H1 (cell line): ENCODE measurements around the gene KBTBD2. TPM values are rescaled to one million over a fixed set of nuclear protein-coding genes. Genes with fewer than 3 reads are reported as not detected.
"Not testable (repeated sequence)": the region's sequence is repeated elsewhere in the genome, so short reads cannot be mapped to it uniquely, and the experiment has no call there.

Source experiments
- CTCF ChIA-PET: fragments of 300-600 bp; sonication (Branson Sonifier 250); formaldehyde crosslinking; loops from one replicate; lab custom pipeline; 2021; ENCODE audit not compliant: partially characterized antibody; lab: Charles Lee
- POLR2A ChIA-PET: fragments of 300-600 bp; sonication (Branson Sonifier 250); formaldehyde crosslinking; loops from one replicate; lab custom pipeline; 2021; ENCODE audit warnings: inconsistent platforms; ENCODE audit not compliant: partially characterized antibody; lab: Charles Lee
- DNase-seq, 2 experiments: peaks; one replicate each; pipeline versions ENCODE4 v3.0.0 to v3.0.0-alpha.2; 2010 to 2022; ENCODE audit warnings: low spot score in 2 of 2, low read depth in 1 of 2, mixed read lengths in 1 of 2
- FAIRE-seq: peaks from 2 replicates; lab custom pipeline; 2011; peaks lifted over from hg19 to GRCh38; lab: Jason Lieb, UNC
- H2AFZ ChIP-seq: 2 replicates; pipeline ENCODE4 v1.8.1; 2012; ENCODE audit warnings: low read length, inconsistent platforms
- H2AK5ac ChIP-seq: 2 replicates; pipeline ENCODE4 v1.6.1; 2013; ENCODE audit warnings: low read depth, low read length
- H2BK120ac ChIP-seq: replicated peaks from 2 replicates; pipeline ENCODE3; 2013; ENCODE audit warnings: low read depth, low read length, inconsistent platforms
- H2BK12ac ChIP-seq: 2 replicates; pipeline ENCODE4 v1.6.1; 2013; ENCODE audit warnings: low read depth, low read length
- H2BK15ac ChIP-seq: 2 replicates; pipeline ENCODE4 v1.6.1; 2013; ENCODE audit warnings: low read length
- H2BK20ac ChIP-seq: 2 replicates; pipeline ENCODE4 v1.6.1; 2013; ENCODE audit warnings: low read length
- H2BK5ac ChIP-seq: 2 replicates; pipeline ENCODE4 v1.6.1; 2013; ENCODE audit warnings: low read depth, low read length
- H3K14ac ChIP-seq: 2 replicates; pipeline ENCODE4 v1.6.1; 2013; ENCODE audit warnings: inconsistent platforms; ENCODE audit not compliant: insufficient read length
- H3K18ac ChIP-seq: 2 replicates; pipeline ENCODE4 v1.6.1; 2013; ENCODE audit warnings: low read length; ENCODE audit errors: extremely low read depth
- H3K23ac ChIP-seq: 2 replicates; pipeline ENCODE4 v1.6.1; 2013; ENCODE audit warnings: inconsistent platforms; ENCODE audit not compliant: insufficient read length
- H3K23me2 ChIP-seq: 2 replicates; pipeline ENCODE4 v1.6.1; 2013; ENCODE audit warnings: low read depth, low read length
- H3K27ac ChIP-seq: 2 replicates; pipeline ENCODE4 v1.6.1; 2011; ENCODE audit warnings: low read depth, low read length, inconsistent platforms
- H3K27me3 ChIP-seq, 4 experiments: replicated peaks in 1 of 4; 1 replicate in 1 of 4; 2 replicates in 3 of 4; pipeline versions ENCODE4 v1.6.1 to v1.8.1; 2011 to 2013; ENCODE audit warnings: low read length in 3 of 4, mild to moderate bottlenecking in 3 of 4, inconsistent platforms in 2 of 4, mixed read lengths in 2 of 4, moderate library complexity in 1 of 4; ENCODE audit not compliant: control insufficient read depth in 3 of 4, insufficient read depth in 3 of 4; ENCODE audit errors: extremely low read depth in 1 of 4
- H3K36me3 ChIP-seq, 4 experiments: 2 replicates each; pipeline versions ENCODE4 v1.6.1 to v1.8.1; 2011 to 2013; ENCODE audit warnings: mild to moderate bottlenecking in 4 of 4, low read length in 3 of 4, moderate library complexity in 2 of 4, control low read depth in 1 of 4, inconsistent platforms in 1 of 4; ENCODE audit not compliant: insufficient read depth in 4 of 4, control insufficient read depth in 2 of 4
- H3K4ac ChIP-seq: replicated peaks from 2 replicates; pipeline ENCODE3; 2013; ENCODE audit warnings: low read length, low read depth, mixed read lengths, inconsistent platforms; ENCODE audit not compliant: insufficient read length
- H3K4me1 ChIP-seq, 4 experiments: replicated peaks in 1 of 4; 1 replicate in 1 of 4; 2 replicates in 3 of 4; pipeline versions ENCODE4 v1.6.1 to v1.8.1; 2011 to 2013; ENCODE audit warnings: low read length in 3 of 4, inconsistent platforms in 2 of 4, mixed read lengths in 1 of 4; ENCODE audit not compliant: insufficient read depth in 4 of 4, control insufficient read depth in 3 of 4
- H3K4me2 ChIP-seq, 2 experiments: 2 replicates each; pipeline versions ENCODE4 v1.6.1 to v1.8.1; 2011 to 2013; ENCODE audit warnings: low read depth in 2 of 2, low read length in 2 of 2, control low read depth in 1 of 2, inconsistent platforms in 1 of 2, mild to moderate bottlenecking in 1 of 2; ENCODE audit not compliant: insufficient read depth in 1 of 2
- H3K4me3 ChIP-seq, 4 experiments: fragments of 200-600, 300-600 bp in 1 of 4; sonication (generic), shearing (Covaris generic), sonication (Bioruptor Twin) in 1 of 4; 2 replicates each; pipeline versions ENCODE4 v1.5.1 to v1.8.1; 2011 to 2016; ENCODE audit warnings: low read length in 4 of 4, low read depth in 3 of 4, control low read depth in 2 of 4, inconsistent platforms in 2 of 4, mild to moderate bottlenecking in 2 of 4, mixed read lengths in 1 of 4, moderate library complexity in 1 of 4; ENCODE audit not compliant: insufficient read depth in 2 of 4; ENCODE audit errors: extremely low read depth in 1 of 4
- H3K56ac ChIP-seq: replicated peaks from 2 replicates; pipeline ENCODE3; 2013; ENCODE audit warnings: low read depth, mild to moderate bottlenecking, mixed read lengths, low read length, inconsistent platforms; ENCODE audit not compliant: insufficient read length
- H3K79me1 ChIP-seq: 2 replicates; pipeline ENCODE4 v1.6.1; 2013; ENCODE audit warnings: low read depth, low read length, control low read depth
- H3K79me2 ChIP-seq, 2 experiments: 2 replicates each; pipeline versions ENCODE4 v1.6.1 to v1.8.1; 2012 to 2013; ENCODE audit warnings: low read length in 2 of 2, mild to moderate bottlenecking in 2 of 2, inconsistent platforms in 1 of 2; ENCODE audit not compliant: insufficient read depth in 2 of 2, control insufficient read depth in 1 of 2
- H3K9ac ChIP-seq, 4 experiments: replicated peaks in 1 of 4; 1 replicate in 1 of 4; 2 replicates in 3 of 4; pipeline versions ENCODE4 v1.6.1 to v1.8.1; 2011 to 2013; ENCODE audit warnings: low read depth in 3 of 4, low read length in 3 of 4, control low read depth in 2 of 4, mild to moderate bottlenecking in 2 of 4, moderate library complexity in 2 of 4, inconsistent platforms in 1 of 4; ENCODE audit errors: extremely low read depth in 1 of 4
- H3K9me3 ChIP-seq, 2 experiments: 2 replicates each; pipeline versions ENCODE4 v1.6.1 to v1.8.1; 2012 to 2013; ENCODE audit warnings: mild to moderate bottlenecking in 2 of 2, moderate library complexity in 2 of 2, control low read depth in 1 of 2, inconsistent platforms in 1 of 2, low read depth in 1 of 2, low read length in 1 of 2, mixed read lengths in 1 of 2; ENCODE audit not compliant: insufficient read depth in 2 of 2
- H4K20me1 ChIP-seq, 2 experiments: replicated peaks in 1 of 2; 2 replicates each; pipeline versions ENCODE3 to v1.8.1; 2011 to 2013; ENCODE audit warnings: inconsistent platforms in 2 of 2, low read length in 2 of 2, mild to moderate bottlenecking in 1 of 2; ENCODE audit not compliant: insufficient read depth in 2 of 2, control insufficient read depth in 1 of 2
- H4K5ac ChIP-seq: 2 replicates; pipeline ENCODE4 v1.6.1; 2013; ENCODE audit warnings: low read length, low read depth, mixed read lengths, inconsistent platforms; ENCODE audit not compliant: insufficient read length
- H4K8ac ChIP-seq: 2 replicates; pipeline ENCODE4 v1.8.0; 2013; ENCODE audit warnings: mild to moderate bottlenecking, moderate library complexity, low read length, inconsistent platforms; ENCODE audit not compliant: insufficient read depth; ENCODE audit errors: extremely low read depth
- H4K91ac ChIP-seq: replicated peaks from 2 replicates; pipeline ENCODE3; 2013; ENCODE audit warnings: low read length, mixed read lengths, inconsistent platforms; ENCODE audit not compliant: insufficient read length
- WGBS, 2 experiments: shearing (Covaris generic) in 1 of 2; methylation state at CpG; one replicate each; pipeline versions ENCODE4 v1.1.6 to v1.1.7; 2013 to 2015; ENCODE audit warnings: low lambda C conversion rate in 2 of 2, mixed read lengths in 2 of 2, inconsistent platforms in 1 of 2, low coverage in 1 of 2, missing lambda C conversion rate in 1 of 2; ENCODE audit not compliant: insufficient replicate concordance in 2 of 2, insufficient coverage in 1 of 2, insufficient read length in 1 of 2; ENCODE audit errors: extremely low coverage in 1 of 2, missing lambda C conversion rate in 1 of 2; 5-methylcytosine and 5-hydroxymethylcytosine counted together
- polyA plus RNA-seq, 7 experiments: library from polyadenylated mRNA; depleted of rRNA in 3 of 7; stranded (reverse) in 5 of 7; unstranded in 2 of 7; fragments of >200 nt in 5 of 7; fragments of 200-250 nt in 2 of 7; gene quantifications; 1 replicate in 5 of 7; 2 replicates in 1 of 7; 4 replicates in 1 of 7; pipeline versions ENCODE4 v1.2.1 to v1.2.3, GENCODE V29; 2011 to 2013; ENCODE audit warnings: missing spikeins in 2 of 7, mixed read lengths in 2 of 7
- total RNA-seq: library from RNA; stranded (reverse); fragmentation: NEBNext Ultra II Directional; extraction: Animal tissue kit (Norgen Biotek cat#: 25700); gene quantifications from 2 replicates; pipeline ENCODE4 v1.2.1, GENCODE V29; 2021

The KBTBD2 gene
- total and polyA plus RNA-seq, 2 of the 8 experiments (the other 6 are each of a cell fraction or from before 2014, with no cell fraction given): 13.1 to 25.7 TPM

GRCh38 chr7:32839846-32840245 is 51.7 kb downstream of the KBTBD2 start:
- H3K9ac ChIP-seq, DNase-seq, H4K8ac ChIP-seq, H4K91ac ChIP-seq, H3K23ac ChIP-seq, H4K20me1 ChIP-seq, H3K4ac ChIP-seq, H3K4me1 ChIP-seq, H3K56ac ChIP-seq, POLR2A ChIA-PET, H2BK5ac ChIP-seq, H2BK15ac ChIP-seq, H3K4me2 ChIP-seq, H3K23me2 ChIP-seq, H3K27ac ChIP-seq, H3K79me2 ChIP-seq, H2BK120ac ChIP-seq, H3K9me3 ChIP-seq, H2BK20ac ChIP-seq, H3K4me3 ChIP-seq, H2BK12ac ChIP-seq, H2AFZ ChIP-seq, FAIRE-seq, H3K14ac ChIP-seq, H3K79me1 ChIP-seq, H3K27me3 ChIP-seq, CTCF ChIA-PET, H4K5ac ChIP-seq, H3K18ac ChIP-seq, H3K36me3 ChIP-seq, H2AK5ac ChIP-seq: not testable (repeated sequence)
- WGBS, 2 experiments: 92 to 100% methylated on average over 2 to 8 of the region's 8 CpGs

GRCh38 chr7:32828996-32829752 is 62.4 kb downstream of the KBTBD2 start:
- H3K23ac ChIP-seq, POLR2A ChIA-PET, H3K79me2 ChIP-seq, H3K9me3 ChIP-seq, H3K79me1 ChIP-seq, H2BK15ac ChIP-seq, H3K4ac ChIP-seq, H4K91ac ChIP-seq, H2BK20ac ChIP-seq, H2BK120ac ChIP-seq, H3K9ac ChIP-seq, DNase-seq, H3K56ac ChIP-seq, H3K4me2 ChIP-seq, H3K27ac ChIP-seq, H3K23me2 ChIP-seq, H2BK12ac ChIP-seq, H2AFZ ChIP-seq, H4K8ac ChIP-seq, H4K5ac ChIP-seq, H2AK5ac ChIP-seq, H3K27me3 ChIP-seq, H3K14ac ChIP-seq, H3K18ac ChIP-seq, H3K4me1 ChIP-seq, H3K36me3 ChIP-seq, H2BK5ac ChIP-seq, H4K20me1 ChIP-seq, H3K4me3 ChIP-seq: not testable (repeated sequence)
- FAIRE-seq: peak; percentile 84
- CTCF ChIA-PET: interaction anchor here (2.0 kb wide), 1 partner anchor 17 kb away, joined by 4 read pairs; no protein-coding TSS in a partner anchor
- WGBS, 2 experiments: 57% methylated on average over 2 of the region's 3 CpGs; no CpG with 5 or more reads in 1 of the 2 experiments
